HepG2 (cell line): ENCODE results near the gene JPH4. TPM values are rescaled to one million over a fixed set of nuclear protein-coding genes. Genes with fewer than 3 reads are reported as not detected.

ENCODE experiments used
- CBX5 ChIP-seq: sonication (generic); formaldehyde crosslinking; IDR thresholded peaks from 2 replicates; pipeline ENCODE4 v1.4.0; 2020; ENCODE audit warnings: missing genetic modification reagents, borderline replicate concordance
- CEBPB ChIP-seq: IDR thresholded peaks from 2 replicates; pipeline ENCODE4 v1.6.1; 2011; ENCODE audit warnings: low read depth, low read length, improper control_type of control experiment, borderline replicate concordance
- CSRNP2 ChIP-seq: sonication (generic); formaldehyde crosslinking; conservative IDR thresholded peaks from 2 replicates; pipeline ENCODE4 v1.8.0; 2022; ENCODE audit warnings: low read depth, missing genetic modification reagents
- HCFC1 ChIP-seq: fragments of 150-350 bp; IDR thresholded peaks from 2 replicates; pipeline ENCODE4 v1.6.1; 2014; ENCODE audit warnings: low read depth, low read length
- HINFP ChIP-seq: sonication (generic); formaldehyde crosslinking; IDR thresholded peaks from 2 replicates; pipeline ENCODE4 v1.4.0; 2020; ENCODE audit warnings: low read depth, mild to moderate bottlenecking, missing genetic modification reagents
- HNRNPH1 ChIP-seq: fragments of 200-400 bp; formaldehyde crosslinking; optimal IDR thresholded peaks from 2 replicates; pipeline ENCODE3; 2017; ENCODE audit warnings: mild to moderate bottlenecking, low read depth, low read length
- KDM5A ChIP-seq: fragments of 200-600 bp; sonication (generic); IDR thresholded peaks from 2 replicates; pipeline ENCODE4 v1.7.0; 2018; ENCODE audit warnings: antibody characterized with exemption, mild to moderate bottlenecking, low read length, borderline replicate concordance
- MAFK ChIP-seq, 2 experiments: IDR thresholded peaks in 1 of 2; conservative IDR thresholded peaks in 1 of 2; 2 replicates each; pipeline ENCODE4 v1.6.1; 2011; ENCODE audit warnings: improper control_type of control experiment in 2 of 2, low read length in 2 of 2
- NR3C1 ChIP-seq: sonication (generic); formaldehyde crosslinking; IDR thresholded peaks from 2 replicates; pipeline ENCODE4 v1.4.0; 2020; ENCODE audit warnings: missing genetic modification reagents
- PCBP2 ChIP-seq: fragments of 200-400 bp; formaldehyde crosslinking; optimal IDR thresholded peaks from 2 replicates; pipeline ENCODE3; 2018; ENCODE audit warnings: low read length, low read depth; ENCODE audit not compliant: poor library complexity, severe bottlenecking
- SPEN ChIP-seq: sonication (generic); formaldehyde crosslinking; IDR thresholded peaks from 2 replicates; pipeline ENCODE4 v1.5.1; 2020; ENCODE audit warnings: low read depth, mild to moderate bottlenecking, missing genetic modification reagents
- TAF1 ChIP-seq: sonication (generic); formaldehyde crosslinking; IDR thresholded peaks from 2 replicates; pipeline ENCODE4 v1.4.0; 2020; ENCODE audit warnings: missing genetic modification reagents
- ZFP90 ChIP-seq: sonication (generic); formaldehyde crosslinking; IDR thresholded peaks from 2 replicates; pipeline ENCODE4 v1.8.0; 2022; ENCODE audit warnings: missing genetic modification reagents, mild to moderate bottlenecking, inconsistent platforms, borderline replicate concordance
- ZNF280B ChIP-seq: sonication (generic); formaldehyde crosslinking; IDR thresholded peaks from 2 replicates; pipeline ENCODE4 v1.5.0; 2020; ENCODE audit warnings: missing genetic modification reagents, mild to moderate bottlenecking, borderline replicate concordance
- ZSCAN5A ChIP-seq: sonication (generic); formaldehyde crosslinking; IDR thresholded peaks from 2 replicates; pipeline ENCODE4 v1.8.0; 2022; ENCODE audit warnings: mild to moderate bottlenecking, missing genetic modification reagents, borderline replicate concordance
- polyA plus RNA-seq, 8 experiments: library from polyadenylated mRNA; depleted of rRNA in 3 of 8; stranded (reverse) in 7 of 8; unstranded in 1 of 8; fragments of >200 nt; fragmentation: Illumina TruSeq in 4 of 8; extraction: Trizol in 4 of 8; gene quantifications; 2 replicates each; pipeline versions ENCODE4 v1.2.1 to v1.2.3, GENCODE V29; 2011 to 2016; ENCODE audit warnings: low read depth in 4 of 8, missing spikeins in 1 of 8, mixed read lengths in 1 of 8; ENCODE audit not compliant: insufficient read depth in 1 of 8
- total RNA-seq, 5 experiments: library from RNA; depleted of rRNA; stranded (reverse); fragments of >200 nt; fragmentation: Illumina TruSeq; extraction: Trizol; gene quantifications; 2 replicates each; pipeline ENCODE4 v1.2.3, GENCODE V29; 2016; ENCODE audit warnings: low read depth in 1 of 5
- TF ChIP-seq, protein P1 (sequence below): sonication (generic); formaldehyde crosslinking; IDR thresholded peaks from 2 replicates; pipeline ENCODE4 v1.9.0; 2021; ENCODE audit warnings: mild to moderate bottlenecking, missing genetic modification reagents

The JPH4 gene
- total and polyA plus RNA-seq, 2 of the 13 experiments (the other 11 are each of a cell fraction or from before 2014, with no cell fraction given), result 0.08 to 0.22 TPM

GRCh38 chr14:23590198-23590597 lies 11.6 kb upstream of the JPH4 start (continued):
- TF ChIP-seq ZSCAN5A (CRISPR knock-in tag) (no peak), ZFP90 (CRISPR knock-in tag) (no peak), KDM5A (no peak), SPEN (CRISPR knock-in tag) (no peak), HCFC1 (no peak), PCBP2 (no peak), CEBPB (no peak), CBX5 (CRISPR knock-in tag) (0 out of 2 replicates have a peak, but pooled peaks have one; percentile 5), ZNF280B (CRISPR knock-in tag) (no peak), TAF1 (CRISPR knock-in tag) (no peak), HNRNPH1 (no peak), HINFP (CRISPR knock-in tag) (no peak), NR3C1 (CRISPR knock-in tag) (no peak), CSRNP2 (CRISPR knock-in tag) (no peak), MAFK (conservative IDR thresholded peaks at IDR 0.05 in 1 of 2, IDR thresholded peaks at IDR 0.05 in 1 of 2; ENCODE audit: low read length in 2 of 2) (no peak)
- TF ChIP-seq, protein P1, sequence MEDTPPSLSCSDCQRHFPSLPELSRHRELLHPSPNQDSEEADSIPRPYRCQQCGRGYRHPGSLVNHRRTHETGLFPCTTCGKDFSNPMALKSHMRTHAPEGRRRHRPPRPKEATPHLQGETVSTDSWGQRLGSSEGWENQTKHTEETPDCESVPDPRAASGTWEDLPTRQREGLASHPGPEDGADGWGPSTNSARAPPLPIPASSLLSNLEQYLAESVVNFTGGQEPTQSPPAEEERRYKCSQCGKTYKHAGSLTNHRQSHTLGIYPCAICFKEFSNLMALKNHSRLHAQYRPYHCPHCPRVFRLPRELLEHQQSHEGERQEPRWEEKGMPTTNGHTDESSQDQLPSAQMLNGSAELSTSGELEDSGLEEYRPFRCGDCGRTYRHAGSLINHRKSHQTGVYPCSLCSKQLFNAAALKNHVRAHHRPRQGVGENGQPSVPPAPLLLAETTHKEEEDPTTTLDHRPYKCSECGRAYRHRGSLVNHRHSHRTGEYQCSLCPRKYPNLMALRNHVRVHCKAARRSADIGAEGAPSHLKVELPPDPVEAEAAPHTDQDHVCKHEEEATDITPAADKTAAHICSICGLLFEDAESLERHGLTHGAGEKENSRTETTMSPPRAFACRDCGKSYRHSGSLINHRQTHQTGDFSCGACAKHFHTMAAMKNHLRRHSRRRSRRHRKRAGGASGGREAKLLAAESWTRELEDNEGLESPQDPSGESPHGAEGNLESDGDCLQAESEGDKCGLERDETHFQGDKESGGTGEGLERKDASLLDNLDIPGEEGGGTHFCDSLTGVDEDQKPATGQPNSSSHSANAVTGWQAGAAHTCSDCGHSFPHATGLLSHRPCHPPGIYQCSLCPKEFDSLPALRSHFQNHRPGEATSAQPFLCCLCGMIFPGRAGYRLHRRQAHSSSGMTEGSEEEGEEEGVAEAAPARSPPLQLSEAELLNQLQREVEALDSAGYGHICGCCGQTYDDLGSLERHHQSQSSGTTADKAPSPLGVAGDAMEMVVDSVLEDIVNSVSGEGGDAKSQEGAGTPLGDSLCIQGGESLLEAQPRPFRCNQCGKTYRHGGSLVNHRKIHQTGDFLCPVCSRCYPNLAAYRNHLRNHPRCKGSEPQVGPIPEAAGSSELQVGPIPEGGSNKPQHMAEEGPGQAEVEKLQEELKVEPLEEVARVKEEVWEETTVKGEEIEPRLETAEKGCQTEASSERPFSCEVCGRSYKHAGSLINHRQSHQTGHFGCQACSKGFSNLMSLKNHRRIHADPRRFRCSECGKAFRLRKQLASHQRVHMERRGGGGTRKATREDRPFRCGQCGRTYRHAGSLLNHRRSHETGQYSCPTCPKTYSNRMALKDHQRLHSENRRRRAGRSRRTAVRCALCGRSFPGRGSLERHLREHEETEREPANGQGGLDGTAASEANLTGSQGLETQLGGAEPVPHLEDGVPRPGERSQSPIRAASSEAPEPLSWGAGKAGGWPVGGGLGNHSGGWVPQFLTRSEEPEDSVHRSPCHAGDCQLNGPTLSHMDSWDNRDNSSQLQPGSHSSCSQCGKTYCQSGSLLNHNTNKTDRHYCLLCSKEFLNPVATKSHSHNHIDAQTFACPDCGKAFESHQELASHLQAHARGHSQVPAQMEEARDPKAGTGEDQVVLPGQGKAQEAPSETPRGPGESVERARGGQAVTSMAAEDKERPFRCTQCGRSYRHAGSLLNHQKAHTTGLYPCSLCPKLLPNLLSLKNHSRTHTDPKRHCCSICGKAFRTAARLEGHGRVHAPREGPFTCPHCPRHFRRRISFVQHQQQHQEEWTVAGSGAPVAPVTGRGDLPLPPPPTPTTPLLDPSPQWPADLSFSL (CRISPR knock-in tag), result 0 out of 2 replicates have a peak, but pooled peaks have one; percentile 47
